22Rv1 (cell line): Measurements from ENCODE around the gene SERINC3.

Source experiments
- H3K27ac ChIP-seq: fragments of 450-650 bp; 2 replicates; pipeline ENCODE4 v1.5.1; 2017
- ZFX ChIP-seq: fragments of 450-650 bp; IDR thresholded peaks from 2 replicates; pipeline ENCODE4 v1.6.1; 2017; ENCODE audit warnings: antibody characterized with exemption, borderline replicate concordance
- TF ChIP-seq, protein P1 (sequence below): fragments of 450-650 bp; IDR thresholded peaks from 2 replicates; pipeline ENCODE4 v1.5.1; 2017; ENCODE audit warnings: mild to moderate bottlenecking

The SERINC3 gene

DNA sequence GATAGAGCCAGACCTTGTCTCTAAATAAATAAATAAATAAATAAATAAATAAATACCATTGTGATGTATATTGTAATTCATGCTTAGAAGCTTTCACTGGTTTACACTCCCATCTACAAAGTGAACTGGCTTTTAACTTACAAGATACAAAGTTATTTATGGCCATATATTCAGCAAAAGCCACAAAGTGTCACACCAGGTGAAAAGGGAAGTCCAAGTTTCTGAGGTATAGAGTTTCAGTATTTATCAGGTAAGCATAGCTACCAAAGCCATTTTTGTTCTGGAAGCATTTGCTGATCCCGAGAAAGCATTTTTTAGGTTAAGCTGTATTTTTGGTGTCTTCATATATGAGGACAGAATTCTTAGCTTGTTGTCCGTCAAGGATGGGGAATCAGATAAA, 38.4 kb upstream of the SERINC3 start:
- H3K27ac ChIP-seq = no peak overlapping the region
- no peak for TF ChIP-seq ZFX
- TF ChIP-seq, protein P1, sequence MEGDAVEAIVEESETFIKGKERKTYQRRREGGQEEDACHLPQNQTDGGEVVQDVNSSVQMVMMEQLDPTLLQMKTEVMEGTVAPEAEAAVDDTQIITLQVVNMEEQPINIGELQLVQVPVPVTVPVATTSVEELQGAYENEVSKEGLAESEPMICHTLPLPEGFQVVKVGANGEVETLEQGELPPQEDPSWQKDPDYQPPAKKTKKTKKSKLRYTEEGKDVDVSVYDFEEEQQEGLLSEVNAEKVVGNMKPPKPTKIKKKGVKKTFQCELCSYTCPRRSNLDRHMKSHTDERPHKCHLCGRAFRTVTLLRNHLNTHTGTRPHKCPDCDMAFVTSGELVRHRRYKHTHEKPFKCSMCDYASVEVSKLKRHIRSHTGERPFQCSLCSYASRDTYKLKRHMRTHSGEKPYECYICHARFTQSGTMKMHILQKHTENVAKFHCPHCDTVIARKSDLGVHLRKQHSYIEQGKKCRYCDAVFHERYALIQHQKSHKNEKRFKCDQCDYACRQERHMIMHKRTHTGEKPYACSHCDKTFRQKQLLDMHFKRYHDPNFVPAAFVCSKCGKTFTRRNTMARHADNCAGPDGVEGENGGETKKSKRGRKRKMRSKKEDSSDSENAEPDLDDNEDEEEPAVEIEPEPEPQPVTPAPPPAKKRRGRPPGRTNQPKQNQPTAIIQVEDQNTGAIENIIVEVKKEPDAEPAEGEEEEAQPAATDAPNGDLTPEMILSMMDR = no peak

DNA sequence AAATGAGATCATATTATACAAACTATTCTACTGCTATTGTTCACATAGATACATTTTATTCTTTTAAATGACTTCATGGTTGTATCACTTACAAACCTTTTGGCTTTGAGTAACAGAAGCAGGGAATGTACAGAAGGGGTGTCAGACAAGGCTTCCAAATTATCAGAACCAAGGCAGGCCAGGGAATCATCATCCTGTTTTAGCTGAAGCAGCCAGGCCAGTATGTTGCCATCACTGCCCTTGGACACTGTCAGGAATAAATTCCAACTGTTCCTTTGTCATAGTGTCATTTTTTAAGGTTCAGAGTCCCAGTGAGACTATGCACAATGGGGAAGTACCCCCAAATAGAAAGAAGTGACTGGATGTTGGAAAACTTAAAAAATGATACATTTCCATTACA, 37.4 kb upstream of the SERINC3 start:
- H3K27ac ChIP-seq = no peak overlapping the region
- TF ChIP-seq ZFX = no peak
- TF ChIP-seq, protein P1 = no peak

DNA sequence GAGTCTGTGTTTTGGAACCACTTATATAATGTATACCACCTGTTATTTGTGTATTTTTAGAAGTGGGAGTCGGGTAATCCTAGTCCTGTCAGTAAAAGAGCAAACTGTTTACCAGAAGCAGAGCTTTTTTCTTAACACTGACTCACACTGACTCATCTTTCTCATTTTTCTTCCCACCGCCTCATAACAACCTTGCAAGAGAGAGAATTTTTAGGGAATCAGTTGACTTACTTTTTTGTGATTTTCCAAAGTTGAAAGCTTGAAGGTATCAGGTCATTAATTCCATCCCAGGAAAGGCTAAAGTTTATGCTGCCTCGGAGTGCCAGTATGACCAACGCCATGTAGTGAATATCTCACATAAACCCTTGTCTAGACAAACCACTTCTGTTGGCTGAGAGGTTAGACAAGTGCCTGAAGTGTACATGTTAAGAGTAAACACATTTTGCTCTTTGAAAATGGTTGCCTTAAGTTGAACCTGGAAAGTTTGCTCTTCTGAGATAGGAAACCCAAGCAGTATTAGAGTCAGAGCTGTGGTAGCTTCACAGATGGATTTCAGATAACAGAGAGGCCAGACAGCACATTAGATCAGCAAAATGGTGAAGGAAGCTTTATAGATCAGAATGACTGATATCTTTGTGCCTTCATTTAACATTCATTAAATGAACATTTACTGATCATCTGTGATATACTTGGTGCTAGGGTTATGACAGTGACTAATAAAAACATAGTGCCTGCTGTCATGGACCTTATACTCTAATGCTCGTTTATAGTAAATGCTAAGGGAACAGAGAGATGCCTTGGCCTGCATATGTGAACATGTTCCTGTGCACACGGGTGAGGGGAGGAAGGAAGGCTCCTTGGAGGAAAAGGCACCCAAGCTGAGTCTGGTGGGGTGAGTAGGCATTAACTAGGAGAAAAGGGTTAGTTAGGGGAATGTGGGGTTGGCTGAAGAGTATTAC, 31.4 kb upstream of the SERINC3 start:
- TF ChIP-seq ZFX = no peak
- TF ChIP-seq, protein P1 = no peak
- no peak overlapping the region for H3K27ac ChIP-seq

DNA sequence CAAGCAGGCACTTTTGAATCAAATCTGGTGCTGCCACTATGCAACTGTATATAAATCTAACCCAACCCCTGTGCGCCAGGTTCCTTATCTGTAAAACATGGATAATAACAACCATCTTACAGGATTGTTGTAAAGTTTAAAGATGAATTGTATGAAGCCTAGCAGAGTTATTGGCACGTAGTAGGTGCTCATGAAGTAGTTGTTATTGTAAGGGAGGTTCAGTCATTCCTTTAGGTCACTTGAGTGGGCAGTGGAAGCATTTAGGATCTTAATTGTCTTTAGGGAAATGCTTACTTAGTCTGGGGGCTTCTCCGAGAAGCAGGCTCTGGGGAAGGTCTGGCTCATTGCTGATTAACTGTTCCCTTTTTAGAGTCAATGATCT, 30.7 kb upstream of the SERINC3 start:
- no peak overlapping the region for H3K27ac ChIP-seq
- no peak for TF ChIP-seq ZFX
- TF ChIP-seq, protein P1 = no peak

DNA sequence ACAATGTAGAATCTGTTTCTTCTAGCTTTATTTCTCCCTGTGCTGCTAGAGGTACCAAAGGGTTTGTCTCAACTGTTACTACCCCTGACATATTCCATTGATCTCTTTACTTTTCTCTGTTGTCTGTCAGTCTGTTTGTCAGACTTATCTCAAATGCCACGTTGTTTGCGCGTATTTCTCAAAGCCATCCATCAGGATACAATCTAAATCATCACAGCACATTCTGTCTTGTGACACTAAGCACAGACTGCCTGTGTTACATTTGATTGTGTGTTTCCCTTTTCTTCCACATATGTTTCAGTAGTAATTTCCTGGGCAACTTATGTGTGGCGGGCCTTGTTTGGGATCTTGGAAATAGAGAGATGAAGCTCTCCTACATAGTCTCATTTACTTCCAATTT, 30.2 kb upstream of the SERINC3 start:
- H3K27ac ChIP-seq = no peak overlapping the region
- TF ChIP-seq ZFX = no peak
- TF ChIP-seq, protein P1 = no peak

DNA sequence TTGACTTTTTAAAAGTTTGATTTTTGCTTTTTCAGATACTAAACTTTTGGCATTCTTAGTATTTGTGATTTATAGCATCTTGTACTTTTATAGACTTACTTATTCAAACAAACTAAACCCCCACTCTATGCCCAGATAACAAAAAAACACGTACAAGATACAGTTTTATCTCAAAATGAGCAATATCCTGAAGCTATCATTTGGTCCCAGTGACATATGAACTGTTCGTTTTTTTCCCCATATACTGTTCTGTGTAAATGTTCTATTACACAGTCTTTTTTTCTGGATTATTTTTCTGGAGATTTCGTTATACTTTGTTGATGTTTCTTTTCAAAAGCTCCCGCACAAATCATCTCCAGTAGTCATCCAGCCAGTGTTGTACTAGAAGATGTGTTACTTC, 27.3 kb upstream of the SERINC3 start:
- no peak overlapping the region for H3K27ac ChIP-seq
- TF ChIP-seq ZFX = no peak
- TF ChIP-seq, protein P1 = no peak

DNA sequence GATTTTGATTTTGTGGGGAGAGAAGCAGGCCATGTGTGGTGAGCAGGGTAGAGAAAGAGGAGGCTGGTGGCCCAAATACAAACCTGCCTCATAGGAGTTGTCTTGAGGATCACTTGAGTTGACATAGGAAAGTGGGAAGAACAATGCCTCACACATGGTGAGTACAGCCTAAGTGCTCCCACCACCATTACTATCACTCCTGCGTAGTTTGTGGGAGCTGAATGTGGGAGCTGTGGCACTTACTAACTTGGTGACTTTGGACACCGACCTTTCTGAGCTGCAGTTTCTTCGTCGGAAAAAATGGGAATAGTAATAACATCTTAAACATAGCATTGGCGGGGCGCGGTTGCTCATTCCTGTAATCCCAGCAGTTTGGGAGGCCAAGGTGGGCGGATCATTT, 25.5 kb upstream of the SERINC3 start:
- no peak overlapping the region for H3K27ac ChIP-seq
- TF ChIP-seq, protein P1 = no peak
- TF ChIP-seq ZFX = no peak
